ENCODE results near the gene KANTR. TPM values are rescaled to one million over a fixed set of nuclear protein-coding genes. Genes with fewer than 3 reads are reported as not detected.
A peak's percentile ranks its signal among the peaks of the same experiment; 100 is the strongest.

Gene KANTR
- total and polyA plus RNA-seq, 2 experiments from 2014 or later = 6.4 to 15.5 TPM

GRCh38 chrX:53088136-53088974, 5.6 kb upstream of the KANTR start:
- Mint-ChIP-seq H3K4me3 (peak overlapping the region; percentile 94), H3K27ac (peak overlapping the region; percentile 98), H3K27me3 (ENCODE audit: insufficient read depth, low read depth, poor library complexity) (peaks cover 3% of the 10 kb centered on the region), H3K36me3 (ENCODE audit: low read depth) (peaks cover 47% of the 10 kb centered on the region), H3K9me3 (no peaks in the 10 kb centered on the region; the same call in 2 of the 3 replicates), H3K4me1 (peaks cover 9% of the 10 kb centered on the region)
- H3K4me3 ChIP-seq = peak overlapping the region; percentile 77
- H4K20me1 ChIP-seq (replicated peaks; ENCODE audit: insufficient read depth) = no peaks in the 10 kb centered on the region; the same call in 1 of the 2 replicates
- no peaks in the 10 kb centered on the region for H3K27me3 ChIP-seq (ENCODE audit: insufficient read depth)
- H3K9me2 ChIP-seq (ENCODE audit: insufficient read depth) = no peaks in the 10 kb centered on the region
- no peaks in the 10 kb centered on the region for H3K36me3 ChIP-seq (ENCODE audit: insufficient read depth)
- 0 out of 2 replicates have a peak, but pooled peaks cover under 1% of the 10 kb centered on the region for H3K79me2 ChIP-seq (replicated peaks; ENCODE audit: insufficient read depth)
- peak overlapping the region; percentile 80; the same call in 1 of the 2 replicates for H3K27ac ChIP-seq (ENCODE audit: low read depth)
- DNase-seq (ENCODE audit: low spot score) = peak; percentile 84
- H3F3A ChIP-seq (replicated peaks; ENCODE audit: low read depth) = no peaks in the 10 kb centered on the region
- H3K4me1 ChIP-seq (ENCODE audit: insufficient read depth) = no peaks in the 10 kb centered on the region; the same call in 1 of the 2 replicates
- H3K4me2 ChIP-seq = peak overlapping the region; percentile 89
- H2AFZ ChIP-seq = peak overlapping the region; percentile 63
- ATAC-seq = peak; percentile 89
- no peak for TF ChIP-seq ZNF114 (CRISPR knock-in tag; IDR thresholded peaks at IDR 0.05)
- TF ChIP-seq ETS1 (IDR thresholded peaks at IDR 0.05) = no peak
- TF ChIP-seq NANOG (IDR thresholded peaks at IDR 0.05; ENCODE audit: borderline replicate concordance) = no peak
- TF ChIP-seq EZH2 (IDR thresholded peaks at IDR 0.05; ENCODE audit: low read depth, unreplicated experiment) = no peak
- TF ChIP-seq CTCF (conservative IDR thresholded peaks at IDR 0.05; ENCODE audit: low read depth in 2 of 2) = no peak
- TF ChIP-seq STAT1 (IDR thresholded peaks at IDR 0.05; ENCODE audit: unreplicated experiment) = no peak
- peak; percentile 71 for TF ChIP-seq CREB1 (CRISPR knock-in tag; IDR thresholded peaks at IDR 0.05; ENCODE audit: low read depth)
- peak; percentile 81 for TF ChIP-seq POLR2AphosphoS5 (IDR thresholded peaks at IDR 0.05; ENCODE audit: low read depth)
- TF ChIP-seq ZNF462 (CRISPR knock-in tag; IDR thresholded peaks at IDR 0.05) = no peak
- TF ChIP-seq REST (IDR thresholded peaks at IDR 0.05; ENCODE audit: unreplicated experiment) = no peak
- TF ChIP-seq JUNB (IDR thresholded peaks at IDR 0.05; ENCODE audit: unreplicated experiment) = no peak
- TF ChIP-seq EZH2phosphoT487 (IDR thresholded peaks at IDR 0.05; ENCODE audit: unreplicated experiment) = no peak
